ENCODE data around the gene RCSD1. TPM values are rescaled to one million over a fixed set of nuclear protein-coding genes. Genes with fewer than 3 reads are reported as not detected.

Gene RCSD1
- total RNA-seq, 2 donors from 2014 or later: 11.1 to 11.9 TPM

- TF ChIP-seq CTCF (IDR thresholded peaks at IDR 0.05): no peak
- H3K27me3 ChIP-seq (replicated peaks; ENCODE audit: insufficient read depth): no peaks in the 10 kb centered on the region
- peaks cover 0 to 18% of the 10 kb centered on the region in 2 donors for H3K4me1 ChIP-seq (ENCODE audit: control insufficient read depth in 1 of 2, low read depth in 2 of 2)
- ATAC-seq (ENCODE audit: insufficient number of reproducible peaks, low FRiP score, low read depth) (no peak), DNase-seq (ENCODE audit: low spot score) (no peak)
- H3K9me3 ChIP-seq: no peaks in the 10 kb centered on the region
- no peaks in the 10 kb centered on the region for H3K36me3 ChIP-seq
- H3K4me3 ChIP-seq: no peak overlapping the region
- no peak overlapping the region for H3K27ac ChIP-seq
Observed at GRCh38 chr1:167667536-167667935, 37.5 kb downstream of the RCSD1 start.

- H3K4me1 ChIP-seq (ENCODE audit: control insufficient read depth in 1 of 2, low read depth in 2 of 2): peaks cover 0 to 12% of the 10 kb centered on the region in 2 donors
- H3K4me3 ChIP-seq: no peak overlapping the region
- no peaks in the 10 kb centered on the region for H3K27me3 ChIP-seq (replicated peaks; ENCODE audit: insufficient read depth)
- TF ChIP-seq CTCF (IDR thresholded peaks at IDR 0.05): no peak
- H3K9me3 ChIP-seq: no peaks in the 10 kb centered on the region
- no peak overlapping the region for H3K27ac ChIP-seq
- no peak for DNase-seq (ENCODE audit: low spot score)
- H3K36me3 ChIP-seq: no peaks in the 10 kb centered on the region
- no peak for ATAC-seq (ENCODE audit: insufficient number of reproducible peaks, low FRiP score, low read depth)
Observed at GRCh38 chr1:167668108-167668507, 38.1 kb downstream of the RCSD1 start.

GRCh38 chr1:167669209-167670124 lies 39.4 kb downstream of the RCSD1 start:
- no peak for DNase-seq (ENCODE audit: low spot score)
- no peak for ATAC-seq (ENCODE audit: insufficient number of reproducible peaks, low FRiP score, low read depth)
- no peaks in the 10 kb centered on the region for H3K27me3 ChIP-seq (replicated peaks; ENCODE audit: insufficient read depth)
- no peaks in the 10 kb centered on the region for H3K36me3 ChIP-seq
- H3K4me1 ChIP-seq (ENCODE audit: control insufficient read depth in 1 of 2, low read depth in 2 of 2): no peaks in the 10 kb centered on the region
- no peaks in the 10 kb centered on the region for H3K9me3 ChIP-seq
- no peak overlapping the region for H3K4me3 ChIP-seq
- H3K27ac ChIP-seq: no peak overlapping the region
- no peak for TF ChIP-seq CTCF (IDR thresholded peaks at IDR 0.05)

- DNase-seq (ENCODE audit: low spot score) (no peak), ATAC-seq (ENCODE audit: insufficient number of reproducible peaks, low FRiP score, low read depth) (no peak)
- no peaks in the 10 kb centered on the region for H3K9me3 ChIP-seq
- H3K36me3 ChIP-seq: no peaks in the 10 kb centered on the region
- no peak overlapping the region for H3K27ac ChIP-seq
- H3K4me3 ChIP-seq: no peak overlapping the region
- H3K27me3 ChIP-seq (replicated peaks; ENCODE audit: insufficient read depth): no peaks in the 10 kb centered on the region
- H3K4me1 ChIP-seq (ENCODE audit: control insufficient read depth in 1 of 2, low read depth in 2 of 2): no peaks in the 10 kb centered on the region
- TF ChIP-seq CTCF (IDR thresholded peaks at IDR 0.05): no peak
Observed at GRCh38 chr1:167670563-167670962, 40.5 kb downstream of the RCSD1 start.

- no peaks in the 10 kb centered on the region for H3K9me3 ChIP-seq
- no peak for DNase-seq (ENCODE audit: low spot score)
- H3K27me3 ChIP-seq (replicated peaks; ENCODE audit: insufficient read depth): no peaks in the 10 kb centered on the region
- H3K36me3 ChIP-seq: no peaks in the 10 kb centered on the region
- H3K27ac ChIP-seq: no peak overlapping the region
- TF ChIP-seq CTCF (IDR thresholded peaks at IDR 0.05): no peak
- H3K4me1 ChIP-seq (ENCODE audit: control insufficient read depth in 1 of 2, low read depth in 2 of 2): no peaks in the 10 kb centered on the region
- no peak overlapping the region for H3K4me3 ChIP-seq
- ATAC-seq (ENCODE audit: insufficient number of reproducible peaks, low FRiP score, low read depth): no peak
Observed at GRCh38 chr1:167671727-167672511, 41.9 kb downstream of the RCSD1 start.
